Erythroblast (primary cell): ENCODE data around the gene TENM3.

Experiments used
- GATA1 ChIP-seq: IDR thresholded peaks from 2 replicates; pipeline ENCODE4 v1.6.1; 2011; ENCODE audit warnings: low read depth, mild to moderate bottlenecking, control low read depth, low read length, moderate library complexity
- POLR2A ChIP-seq: IDR thresholded peaks from 2 replicates; pipeline ENCODE4 v1.6.1; 2011; ENCODE audit warnings: mild to moderate bottlenecking, low read length

DNA sequence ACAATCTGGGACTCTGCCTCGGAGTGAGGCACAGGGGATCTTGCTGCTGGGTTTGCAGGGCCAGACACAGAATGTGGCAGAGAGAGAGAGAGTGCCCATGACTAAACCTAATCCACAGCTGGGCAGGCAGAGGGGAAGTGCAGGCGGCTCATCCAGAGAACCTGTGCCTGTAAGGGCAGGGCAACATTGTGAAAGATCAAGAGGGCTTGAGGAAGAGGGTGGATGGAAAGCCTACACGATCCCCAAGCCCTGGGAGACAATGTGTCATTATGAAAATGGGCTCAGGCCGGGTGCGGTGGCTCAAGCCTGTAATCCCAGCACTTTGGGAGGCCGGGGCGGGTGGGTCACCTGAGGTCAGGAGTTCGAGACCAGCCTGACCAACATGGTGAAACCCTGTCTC is 40.6 kb upstream of the TENM3 start:
- no peak for TF ChIP-seq POLR2A
- no peak for TF ChIP-seq GATA1
